AG20443 (cell line): ENCODE results near the gene PRDM9.
"Not testable (repeated sequence)": the region's sequence is repeated elsewhere in the genome, so short reads cannot be mapped to it uniquely, and the experiment has no call there.

Source experiments
- DNase-seq: peaks from one replicate; pipeline ENCODE4 v3.0.0; 2012; ENCODE audit warnings: low spot score, mixed read lengths

PRDM9 gene

GRCh38 chr5:23527216-23527920 is 20.0 kb downstream of the PRDM9 start:
- DNase-seq: not testable (repeated sequence)

- DNase-seq: no peak
These were observed 21.3 kb downstream of the PRDM9 start for GRCh38 chr5:23528677-23529076.

- DNase-seq: no peak
These were observed 23.2 kb downstream of the PRDM9 start for GRCh38 chr5:23530571-23530970.

- no peak for DNase-seq
These were observed 63.6 kb downstream of the PRDM9 start for GRCh38 chr5:23571059-23571458.
